SJCRH30 (cell line): ENCODE data around the gene APEH. TPM values are rescaled to one million over a fixed set of nuclear protein-coding genes. Genes with fewer than 3 reads are reported as not detected.

ENCODE experiments used
- DNase-seq, 2 experiments: peaks; one replicate each; pipeline ENCODE4 v3.0.0-alpha.2; 2015 to 2020
- H3K27ac ChIP-seq: fragments of 250-450 bp; sonication (Bioruptor Pico); 2 replicates; pipeline ENCODE4 v1.5.1; 2020; ENCODE audit warnings: mild to moderate bottlenecking, moderate library complexity
- H3K27me3 ChIP-seq: fragments of 250-450 bp; sonication (Bioruptor Pico); 2 replicates; pipeline ENCODE4 v1.5.1; 2020; ENCODE audit warnings: mild to moderate bottlenecking, moderate library complexity
- H3K36me3 ChIP-seq: fragments of 250-450 bp; sonication (Bioruptor Pico); 2 replicates; pipeline ENCODE4 v1.5.1; 2020; ENCODE audit warnings: mild to moderate bottlenecking, moderate library complexity
- H3K4me1 ChIP-seq: fragments of 250-450 bp; sonication (Bioruptor Pico); 2 replicates; pipeline ENCODE4 v1.5.1; 2020; ENCODE audit warnings: mild to moderate bottlenecking, moderate library complexity
- H3K4me3 ChIP-seq: fragments of 250-450 bp; sonication (Bioruptor Pico); 2 replicates; pipeline ENCODE4 v1.5.1; 2020; ENCODE audit warnings: mild to moderate bottlenecking, moderate library complexity
- H3K9me3 ChIP-seq: fragments of 250-450 bp; sonication (Bioruptor Pico); replicated peaks from 2 replicates; pipeline ENCODE4 v1.5.1; 2020; ENCODE audit warnings: mild to moderate bottlenecking, moderate library complexity
- total RNA-seq: library from RNA; depleted of rRNA; stranded (reverse); fragments of >200 nt; shearing (Covaris generic); gene quantifications from 2 replicates; pipeline ENCODE4 v1.2.3, GENCODE V29; 2014

The APEH gene
- total RNA-seq, 1 experiment from 2014 or later: 61.8 TPM

GRCh38 chr3:49714728-49715550 is 40.8 kb downstream of the APEH start:
- Histone ChIP-seq H3K4me3 (no peak overlapping the region), H3K36me3 (peaks cover 7% of the 10 kb centered on the region; the same call in 1 of the 2 replicates), H3K27ac (no peak overlapping the region), H3K4me1 (no peaks in the 10 kb centered on the region), H3K9me3 (no peaks in the 10 kb centered on the region), H3K27me3 (no peaks in the 10 kb centered on the region)
- DNase-seq: no peak

GRCh38 chr3:49715611-49716121 is 41.5 kb downstream of the APEH start:
- Histone ChIP-seq H3K4me1 (no peaks in the 10 kb centered on the region), H3K9me3 (no peaks in the 10 kb centered on the region), H3K4me3 (no peak overlapping the region), H3K27ac (no peak overlapping the region), H3K36me3 (peaks cover 7% of the 10 kb centered on the region; the same call in 1 of the 2 replicates), H3K27me3 (no peaks in the 10 kb centered on the region)
- no peak for DNase-seq

- Histone ChIP-seq H3K9me3 (no peaks in the 10 kb centered on the region), H3K4me1 (no peaks in the 10 kb centered on the region), H3K27me3 (no peaks in the 10 kb centered on the region), H3K36me3 (peaks cover 10% of the 10 kb centered on the region; the same call in 1 of the 2 replicates), H3K27ac (no peak overlapping the region), H3K4me3 (no peak overlapping the region)
- no peak for DNase-seq
These were observed 42.0 kb downstream of the APEH start for GRCh38 chr3:49716169-49716568.

GRCh38 chr3:49716691-49717210 is 42.6 kb downstream of the APEH start:
- Histone ChIP-seq H3K9me3 (no peaks in the 10 kb centered on the region), H3K27me3 (no peaks in the 10 kb centered on the region), H3K4me1 (no peaks in the 10 kb centered on the region), H3K36me3 (peaks cover 10% of the 10 kb centered on the region; the same call in 1 of the 2 replicates), H3K27ac (no peak overlapping the region), H3K4me3 (no peak overlapping the region)
- no peak for DNase-seq

- no peaks in the 10 kb centered on the region for H3K4me1 ChIP-seq
- H3K36me3 ChIP-seq: peaks cover 10% of the 10 kb centered on the region; the same call in 1 of the 2 replicates
- no peak overlapping the region for H3K27ac ChIP-seq
- H3K4me3 ChIP-seq: no peak overlapping the region
- H3K9me3 ChIP-seq: no peaks in the 10 kb centered on the region
- no peaks in the 10 kb centered on the region for H3K27me3 ChIP-seq
- no peak for DNase-seq
These were observed 43.2 kb downstream of the APEH start for GRCh38 chr3:49717211-49717958.

- H3K36me3 ChIP-seq: peaks cover 10% of the 10 kb centered on the region; the same call in 1 of the 2 replicates
- H3K4me3 ChIP-seq: no peak overlapping the region
- H3K9me3 ChIP-seq: no peaks in the 10 kb centered on the region
- no peaks in the 10 kb centered on the region for H3K27me3 ChIP-seq
- H3K27ac ChIP-seq: no peak overlapping the region
- no peaks in the 10 kb centered on the region for H3K4me1 ChIP-seq
- DNase-seq: no peak
These were observed 44.1 kb downstream of the APEH start for GRCh38 chr3:49717959-49718857.

- H3K27me3 ChIP-seq: no peaks in the 10 kb centered on the region
- H3K27ac ChIP-seq: no peak overlapping the region
- H3K4me1 ChIP-seq: no peaks in the 10 kb centered on the region
- no peak for DNase-seq
- no peak overlapping the region for H3K4me3 ChIP-seq
- H3K36me3 ChIP-seq: peaks cover 10% of the 10 kb centered on the region; the same call in 1 of the 2 replicates
- no peaks in the 10 kb centered on the region for H3K9me3 ChIP-seq
These were observed 44.7 kb downstream of the APEH start for GRCh38 chr3:49718858-49719213.

- H3K9me3 ChIP-seq: no peaks in the 10 kb centered on the region
- H3K4me1 ChIP-seq: no peaks in the 10 kb centered on the region
- H3K4me3 ChIP-seq: no peak within 1 kb of the TSS
- no peak within 1 kb of the TSS for H3K27ac ChIP-seq
- peaks cover 10% of the 10 kb centered on the region; the same call in 1 of the 2 replicates for H3K36me3 ChIP-seq
- no peaks in the 10 kb centered on the region for H3K27me3 ChIP-seq
- DNase-seq: no peak
These were observed 45.2 kb downstream of the APEH start, which contains the start of gene AMIGO3 for GRCh38 chr3:49719214-49719884. TSS of gene AMIGO3 (minus strand) at chr3:49719684. CDS start at chr3:49719465, 219 bp downstream.

GRCh38 chr3:49720855-49721595 is 46.9 kb downstream of the APEH start:
- Histone ChIP-seq H3K36me3 (peaks cover 10% of the 10 kb centered on the region; the same call in 1 of the 2 replicates), H3K4me3 (no peak overlapping the region), H3K9me3 (no peaks in the 10 kb centered on the region), H3K27ac (no peak overlapping the region), H3K4me1 (no peaks in the 10 kb centered on the region), H3K27me3 (no peaks in the 10 kb centered on the region)
- DNase-seq: no peak

- no peaks in the 10 kb centered on the region for H3K9me3 ChIP-seq
- no peaks in the 10 kb centered on the region for H3K4me1 ChIP-seq
- H3K36me3 ChIP-seq: peaks cover 10% of the 10 kb centered on the region; the same call in 1 of the 2 replicates
- no peak for DNase-seq
- no peak overlapping the region for H3K27ac ChIP-seq
- no peaks in the 10 kb centered on the region for H3K27me3 ChIP-seq
- no peak overlapping the region for H3K4me3 ChIP-seq
These were observed 47.4 kb downstream of the APEH start for GRCh38 chr3:49721596-49721895.

GRCh38 chr3:49721896-49722781 is 48.0 kb downstream of the APEH start:
- Histone ChIP-seq H3K4me3 (no peak overlapping the region), H3K4me1 (no peaks in the 10 kb centered on the region), H3K36me3 (peaks cover 10% of the 10 kb centered on the region; the same call in 1 of the 2 replicates), H3K27me3 (no peaks in the 10 kb centered on the region), H3K27ac (no peak overlapping the region), H3K9me3 (no peaks in the 10 kb centered on the region)
- no peak for DNase-seq

- Histone ChIP-seq H3K36me3 (peaks cover 10% of the 10 kb centered on the region; the same call in 1 of the 2 replicates), H3K4me3 (peak overlapping the region; percentile 77), H3K4me1 (no peaks in the 10 kb centered on the region), H3K9me3 (no peaks in the 10 kb centered on the region), H3K27ac (no peak overlapping the region), H3K27me3 (no peaks in the 10 kb centered on the region)
- DNase-seq: no peak
These were observed 48.7 kb downstream of the APEH start for GRCh38 chr3:49722896-49723295.
